ENCODE measurements around the gene BOLA3.
"Not testable (repeated sequence)": the region's sequence is repeated elsewhere in the genome, so short reads cannot be mapped to it uniquely, and the experiment has no call there.

The BOLA3 gene

GRCh38 chr2:74101574-74102300 lies 46.0 kb downstream of the BOLA3 start:
- DNase-seq, result no peak

- DNase-seq, result no peak
Measured at GRCh38 chr2:74100254-74101216, 47.2 kb downstream of the BOLA3 start.

- peak; percentile 17 for DNase-seq
Measured at GRCh38 chr2:74099835-74100234, 47.9 kb downstream of the BOLA3 start.

GRCh38 chr2:74099271-74099670 lies 48.4 kb downstream of the BOLA3 start:
- no peak for DNase-seq

GRCh38 chr2:74097574-74097973 lies 50.1 kb downstream of the BOLA3 start:
- DNase-seq, result no peak

GRCh38 chr2:74096052-74096451 lies 51.7 kb downstream of the BOLA3 start:
- DNase-seq, result no peak

- no peak for DNase-seq
Measured at GRCh38 chr2:74095632-74096031, 52.1 kb downstream of the BOLA3 start.

GRCh38 chr2:74094291-74094690 lies 53.4 kb downstream of the BOLA3 start:
- peak; percentile 33 for DNase-seq

- peak; percentile 38 for DNase-seq
Measured at GRCh38 chr2:74093840-74094239, 53.9 kb downstream of the BOLA3 start.

- DNase-seq, result no peak
Measured at GRCh38 chr2:74093426-74093825, 54.3 kb downstream of the BOLA3 start.

GRCh38 chr2:74092275-74092674 lies 55.4 kb downstream of the BOLA3 start:
- peak; percentile 40 for DNase-seq

- no peak for DNase-seq
Measured at GRCh38 chr2:74091391-74091790, 56.3 kb downstream of the BOLA3 start.

GRCh38 chr2:74089816-74090745 lies 57.6 kb downstream of the BOLA3 start:
- DNase-seq, result no peak

- DNase-seq, result not testable (repeated sequence)
Measured at GRCh38 chr2:74088676-74089075, 59.0 kb downstream of the BOLA3 start.

GRCh38 chr2:74087696-74088095 lies 60.0 kb downstream of the BOLA3 start:
- DNase-seq, result no peak

GRCh38 chr2:74086021-74086420 lies 61.7 kb downstream of the BOLA3 start:
- DNase-seq, result no peak

All from midbrain (tissue), 1 donor.